K562 (cell line): ENCODE data around the gene RIC8B. TPM values are rescaled to one million over a fixed set of nuclear protein-coding genes. Genes with fewer than 3 reads are reported as not detected.

Experiments used
- CBX3 ChIP-seq, 2 experiments: IDR thresholded peaks; 1 replicate in 1 of 2; 2 replicates in 1 of 2; pipeline ENCODE4 v1.6.1; 2012; ENCODE audit warnings: inconsistent platforms in 2 of 2, low read length in 2 of 2, borderline replicate concordance in 1 of 2, control low read depth in 1 of 2
- CC2D1A ChIP-seq: fragments of 450-650 bp; IDR thresholded peaks from 2 replicates; pipeline ENCODE4 v1.6.1; 2017; ENCODE audit warnings: mild to moderate bottlenecking
- CHD4 ChIP-seq: fragments of 200-600 bp; sonication (generic); IDR thresholded peaks from 3 replicates; pipeline ENCODE4 v1.6.1; 2012; ENCODE audit warnings: low read depth, mild to moderate bottlenecking, mixed read lengths, low read length, inconsistent platforms; ENCODE audit not compliant: insufficient read depth, insufficient replicate concordance, poor library complexity, severe bottlenecking
- EP300 ChIP-seq: IDR thresholded peaks from 2 replicates; pipeline ENCODE4 v1.6.1; 2012; ENCODE audit warnings: low read length, improper control_type of control experiment
- FOXJ2 ChIP-seq: fragments of 200-800 bp; sonication (Bioruptor generic); IDR thresholded peaks from 2 replicates; pipeline ENCODE4 v1.6.1; 2016; ENCODE audit warnings: missing genetic modification characterization, missing compliant biosample characterization
- FOXP1 ChIP-seq: sonication (generic); formaldehyde crosslinking; IDR thresholded peaks from 2 replicates; pipeline ENCODE4 v1.8.0; 2022; ENCODE audit warnings: mild to moderate bottlenecking, missing genetic modification reagents
- IRF2 ChIP-seq: sonication (generic); formaldehyde crosslinking; IDR thresholded peaks from 2 replicates; pipeline ENCODE4 v1.8.1; 2022; ENCODE audit warnings: mild to moderate bottlenecking, missing genetic modification reagents
- KAT2B ChIP-seq: IDR thresholded peaks from one replicate; pipeline ENCODE4 v1.6.1; 2012; ENCODE audit warnings: low read depth, mild to moderate bottlenecking, control low read depth, inconsistent platforms, low read length, moderate library complexity
- KAT7 ChIP-seq: sonication (generic); formaldehyde crosslinking; IDR thresholded peaks from 2 replicates; pipeline ENCODE4 v1.8.0; 2022; ENCODE audit warnings: missing genetic modification reagents, mild to moderate bottlenecking, borderline replicate concordance
- KLF10 ChIP-seq: fragments of 250-450 bp; sonication (Bioruptor Pico); IDR thresholded peaks from 2 replicates; pipeline ENCODE4 v1.6.1; 2021; ENCODE audit warnings: matching md5 sums
- KLF13 ChIP-seq: fragments of 450-650 bp; IDR thresholded peaks from 2 replicates; pipeline ENCODE4 v1.6.1; 2016; ENCODE audit warnings: missing genetic modification characterization, low read depth, mild to moderate bottlenecking, missing compliant biosample characterization, moderate library complexity, borderline replicate concordance
- MCM7 ChIP-seq, 2 experiments: fragments of 450-650 bp; IDR thresholded peaks; 2 replicates each; pipeline ENCODE4 v1.6.1; 2016 to 2018
- MTA1 ChIP-seq: fragments of 450-650 bp; IDR thresholded peaks from 2 replicates; pipeline ENCODE4 v1.6.1; 2017; ENCODE audit warnings: borderline replicate concordance
- NFATC3 ChIP-seq: fragments of 450-650 bp; IDR thresholded peaks from 2 replicates; pipeline ENCODE4 v1.6.1; 2017; ENCODE audit warnings: mild to moderate bottlenecking
- PRMT5 ChIP-seq: sonication (generic); formaldehyde crosslinking; IDR thresholded peaks from 2 replicates; pipeline ENCODE4 v1.5.0; 2020; ENCODE audit warnings: missing genetic modification reagents
- PURB ChIP-seq: sonication (generic); formaldehyde crosslinking; IDR thresholded peaks from 2 replicates; pipeline ENCODE4 v1.9.0; 2021; ENCODE audit warnings: low read depth, mild to moderate bottlenecking, missing genetic modification reagents
- STAG1 ChIP-seq: sonication (generic); formaldehyde crosslinking; IDR thresholded peaks from 2 replicates; pipeline ENCODE4 v1.5.0; 2020; ENCODE audit warnings: missing genetic modification reagents, borderline replicate concordance
- TCF7 ChIP-seq: sonication (generic); IDR thresholded peaks from 2 replicates; pipeline ENCODE4 v1.6.1; 2016; ENCODE audit warnings: antibody characterized with exemption, borderline replicate concordance
- WHSC1 ChIP-seq: IDR thresholded peaks from one replicate; pipeline ENCODE4 v1.6.1; 2012; ENCODE audit warnings: low read length, control low read depth, inconsistent platforms
- ZNF41 ChIP-seq: fragments of 250-450 bp; sonication (Bioruptor Pico); conservative IDR thresholded peaks from 2 replicates; pipeline ENCODE4 v1.4.0; 2020; ENCODE audit warnings: mild to moderate bottlenecking
- ZNF507 ChIP-seq: conservative IDR thresholded peaks from 2 replicates; pipeline ENCODE4 v1.6.1; 2017; ENCODE audit warnings: missing genetic modification characterization, missing compliant biosample characterization
- polyA plus RNA-seq, 8 experiments: library from polyadenylated mRNA; depleted of rRNA in 4 of 8; stranded (reverse) in 5 of 8; unstranded in 3 of 8; fragments of >200 nt; fragmentation: Nextera tagmentation in 2 of 8; fragmentation: Illumina TruSeq in 1 of 8; extraction: Ambion mirVana in 2 of 8; extraction: Trizol in 1 of 8; gene quantifications; 2 replicates each; pipeline versions ENCODE4 v1.2.1 to v1.2.3, GENCODE V29; 2011 to 2014; ENCODE audit warnings: inconsistent platforms in 1 of 8, missing spikeins in 1 of 8
- total RNA-seq, 7 experiments: library from RNA; depleted of rRNA in 6 of 7; stranded (reverse); fragments of >200 nt in 6 of 7; fragmentation: Illumina TruSeq in 2 of 7; extraction: Trizol in 2 of 7; gene quantifications; 2 replicates each; pipeline versions ENCODE4 v1.2.1 to v1.2.3, GENCODE V29; 2011 to 2021; ENCODE audit warnings: low replicate concordance in 1 of 7
- TF ChIP-seq, protein P1 (sequence below): fragments of 250-450 bp; sonication (Bioruptor Pico); IDR thresholded peaks from 2 replicates; pipeline ENCODE4 v1.5.0; 2021; ENCODE audit warnings: mild to moderate bottlenecking, moderate library complexity
- TF ChIP-seq, protein P2 (sequence below), 2 experiments: fragments of 450-650 bp in 1 of 2; sonication (generic) in 1 of 2; formaldehyde crosslinking; conservative IDR thresholded peaks; 2 replicates each; pipeline versions ENCODE4 v1.4.0 to v1.8.1; 2020 to 2022; ENCODE audit warnings: mild to moderate bottlenecking in 1 of 2, missing genetic modification reagents in 1 of 2
- TF ChIP-seq, protein P3 (sequence below): sonication (generic); formaldehyde crosslinking; IDR thresholded peaks from 2 replicates; pipeline ENCODE4 v1.8.1; 2023; ENCODE audit warnings: mild to moderate bottlenecking, missing genetic modification reagents

The RIC8B gene
- total and polyA plus RNA-seq, 9 of the 15 experiments (the other 6 are each of a cell fraction or from before 2014, with no cell fraction given), result 0.92 to 8.1 (median 4.8) TPM

DNA sequence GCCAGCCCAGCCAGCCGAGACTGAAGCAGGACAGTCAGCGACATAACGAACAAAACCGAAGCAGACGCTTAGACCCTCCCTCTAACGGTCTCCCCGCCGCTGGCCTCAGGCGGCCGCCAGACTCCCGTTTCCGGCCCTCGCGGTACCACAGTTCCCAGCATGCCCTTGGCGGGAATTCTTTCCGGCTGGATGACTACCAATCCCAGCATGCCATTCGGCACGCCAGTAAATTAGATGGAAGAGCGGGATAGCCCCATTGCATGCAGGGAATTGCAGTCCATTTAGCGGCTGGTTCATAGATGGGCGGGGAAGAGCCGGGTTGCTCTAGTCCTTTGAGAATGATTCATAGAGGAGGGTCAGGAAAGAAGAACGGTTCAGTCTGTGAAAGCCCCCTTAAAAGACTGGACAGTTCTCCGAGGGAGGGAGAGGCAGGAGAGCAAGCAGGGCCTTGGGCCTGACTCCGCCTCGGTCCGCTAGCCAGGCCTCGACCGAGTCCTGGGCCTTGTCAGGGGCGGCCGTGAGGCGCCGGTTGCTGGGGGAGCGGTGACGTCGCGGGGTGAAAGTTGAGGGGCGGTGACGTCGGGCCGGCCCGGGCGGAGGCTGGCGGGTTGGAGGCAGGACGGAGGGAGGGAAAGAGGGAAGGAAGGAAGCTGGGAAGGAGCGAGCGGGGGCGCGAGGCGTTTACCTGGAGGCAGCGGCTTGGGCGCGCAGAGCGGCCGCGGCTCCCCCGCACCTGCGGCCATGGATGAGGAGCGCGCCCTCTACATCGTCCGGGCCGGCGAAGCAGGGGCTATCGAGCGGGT, at the start of gene RIC8B (continued):
- TF ChIP-seq, protein P1, sequence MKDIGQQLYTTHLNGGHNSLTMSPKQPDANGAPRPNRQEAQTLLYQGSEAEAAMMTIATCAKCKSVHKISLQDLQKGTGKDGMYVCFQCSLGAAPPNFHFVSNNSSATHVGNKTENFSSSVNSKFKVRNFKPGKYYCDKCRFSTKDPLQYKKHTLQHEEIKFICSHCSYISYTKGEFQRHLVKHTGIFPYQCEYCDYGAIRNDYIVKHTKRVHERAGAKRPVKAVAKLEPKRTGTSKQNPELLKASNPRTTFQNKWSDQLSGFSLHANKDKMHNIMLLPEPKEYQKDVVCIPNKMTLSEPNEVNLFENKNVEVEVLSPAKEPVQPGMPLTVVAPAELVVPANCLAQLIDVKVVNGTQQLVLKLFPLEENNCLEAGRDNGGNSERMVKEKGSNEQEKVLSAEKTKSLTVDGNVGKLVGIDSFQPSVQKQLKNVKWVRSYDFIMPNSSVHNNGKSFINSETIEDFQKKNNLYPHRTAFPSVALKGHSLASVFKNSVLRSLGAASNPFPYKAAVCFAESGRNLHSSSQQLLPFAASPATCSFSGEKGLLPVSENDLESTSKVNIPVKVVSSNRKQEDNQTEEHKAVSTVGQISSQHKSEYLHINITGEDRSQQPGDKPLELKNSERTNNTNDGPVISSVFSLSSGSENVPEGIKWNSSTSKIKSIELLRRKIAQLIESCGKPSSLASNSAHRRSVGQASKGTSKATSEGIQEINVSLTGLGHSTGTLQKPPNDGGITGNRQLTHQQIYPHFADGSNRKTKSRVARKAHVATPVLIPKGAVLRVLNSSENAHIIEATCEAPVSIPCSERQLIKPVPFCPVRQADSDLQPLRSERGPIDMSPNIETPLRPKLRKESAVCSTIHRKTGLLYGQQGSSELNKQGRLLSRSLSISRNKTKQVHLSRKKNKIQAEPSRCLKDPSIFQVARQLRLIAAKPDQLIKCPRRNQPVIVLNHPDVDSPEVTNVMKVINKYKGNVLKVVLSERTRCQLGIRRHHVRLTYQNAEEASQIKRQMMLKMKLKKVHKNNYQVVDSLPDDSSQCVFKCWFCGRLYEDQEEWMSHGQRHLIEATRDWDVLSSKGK (CRISPR knock-in tag), result no peak
- TF ChIP-seq CHD4, result no peak
- peak; percentile 73; the same call in 1 of the 2 replicates for TF ChIP-seq EP300
- TF ChIP-seq IRF2 (CRISPR knock-in tag), result no peak
- TF ChIP-seq, protein P2, sequence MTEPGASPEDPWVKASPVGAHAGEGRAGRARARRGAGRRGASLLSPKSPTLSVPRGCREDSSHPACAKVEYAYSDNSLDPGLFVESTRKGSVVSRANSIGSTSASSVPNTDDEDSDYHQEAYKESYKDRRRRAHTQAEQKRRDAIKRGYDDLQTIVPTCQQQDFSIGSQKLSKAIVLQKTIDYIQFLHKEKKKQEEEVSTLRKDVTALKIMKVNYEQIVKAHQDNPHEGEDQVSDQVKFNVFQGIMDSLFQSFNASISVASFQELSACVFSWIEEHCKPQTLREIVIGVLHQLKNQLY (CRISPR knock-in tag; conservative IDR thresholded peaks at IDR 0.05), result no peak
- no peak for TF ChIP-seq KAT2B
- no peak for TF ChIP-seq MTA1
- no peak for TF ChIP-seq ZNF507 (tag)
- TF ChIP-seq TCF7, result no peak
- TF ChIP-seq FOXP1 (CRISPR knock-in tag), result peak; percentile 85
- no peak for TF ChIP-seq KLF13
- TF ChIP-seq, protein P3, sequence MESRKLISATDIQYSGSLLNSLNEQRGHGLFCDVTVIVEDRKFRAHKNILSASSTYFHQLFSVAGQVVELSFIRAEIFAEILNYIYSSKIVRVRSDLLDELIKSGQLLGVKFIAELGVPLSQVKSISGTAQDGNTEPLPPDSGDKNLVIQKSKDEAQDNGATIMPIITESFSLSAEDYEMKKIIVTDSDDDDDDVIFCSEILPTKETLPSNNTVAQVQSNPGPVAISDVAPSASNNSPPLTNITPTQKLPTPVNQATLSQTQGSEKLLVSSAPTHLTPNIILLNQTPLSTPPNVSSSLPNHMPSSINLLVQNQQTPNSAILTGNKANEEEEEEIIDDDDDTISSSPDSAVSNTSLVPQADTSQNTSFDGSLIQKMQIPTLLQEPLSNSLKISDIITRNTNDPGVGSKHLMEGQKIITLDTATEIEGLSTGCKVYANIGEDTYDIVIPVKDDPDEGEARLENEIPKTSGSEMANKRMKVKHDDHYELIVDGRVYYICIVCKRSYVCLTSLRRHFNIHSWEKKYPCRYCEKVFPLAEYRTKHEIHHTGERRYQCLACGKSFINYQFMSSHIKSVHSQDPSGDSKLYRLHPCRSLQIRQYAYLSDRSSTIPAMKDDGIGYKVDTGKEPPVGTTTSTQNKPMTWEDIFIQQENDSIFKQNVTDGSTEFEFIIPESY (CRISPR knock-in tag), result no peak
- TF ChIP-seq CBX3 (IDR thresholded peaks at IDR 0.05; ENCODE audit: borderline replicate concordance in 1 of 2, low read length in 2 of 2), result no peak
- no peak for TF ChIP-seq PRMT5 (CRISPR knock-in tag)
- no peak for TF ChIP-seq FOXJ2 (tag)
- no peak for TF ChIP-seq MCM7 (IDR thresholded peaks at IDR 0.05)
- no peak for TF ChIP-seq KLF10 (CRISPR knock-in tag)
- TF ChIP-seq NFATC3, result no peak
- TF ChIP-seq PURB (CRISPR knock-in tag), result no peak
- TF ChIP-seq STAG1, result no peak
- TF ChIP-seq ZNF41 (CRISPR knock-in tag), result 0 out of 2 replicates have a peak, but pooled peaks have one; percentile 35
- no peak; the same call in 1 of the 2 replicates for TF ChIP-seq KAT7 (CRISPR knock-in tag)
- TF ChIP-seq WHSC1, result no peak
- peak; percentile 99 for TF ChIP-seq CC2D1A
